ENCODE results near the gene FBXO5. TPM values are rescaled to one million over a fixed set of nuclear protein-coding genes. Genes with fewer than 3 reads are reported as not detected.

FBXO5 gene, protein sequence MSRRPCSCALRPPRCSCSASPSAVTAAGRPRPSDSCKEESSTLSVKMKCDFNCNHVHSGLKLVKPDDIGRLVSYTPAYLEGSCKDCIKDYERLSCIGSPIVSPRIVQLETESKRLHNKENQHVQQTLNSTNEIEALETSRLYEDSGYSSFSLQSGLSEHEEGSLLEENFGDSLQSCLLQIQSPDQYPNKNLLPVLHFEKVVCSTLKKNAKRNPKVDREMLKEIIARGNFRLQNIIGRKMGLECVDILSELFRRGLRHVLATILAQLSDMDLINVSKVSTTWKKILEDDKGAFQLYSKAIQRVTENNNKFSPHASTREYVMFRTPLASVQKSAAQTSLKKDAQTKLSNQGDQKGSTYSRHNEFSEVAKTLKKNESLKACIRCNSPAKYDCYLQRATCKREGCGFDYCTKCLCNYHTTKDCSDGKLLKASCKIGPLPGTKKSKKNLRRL
- 10 to 100 TPM; 31.5 to 32.9 TPM for total RNA-seq

DNA sequence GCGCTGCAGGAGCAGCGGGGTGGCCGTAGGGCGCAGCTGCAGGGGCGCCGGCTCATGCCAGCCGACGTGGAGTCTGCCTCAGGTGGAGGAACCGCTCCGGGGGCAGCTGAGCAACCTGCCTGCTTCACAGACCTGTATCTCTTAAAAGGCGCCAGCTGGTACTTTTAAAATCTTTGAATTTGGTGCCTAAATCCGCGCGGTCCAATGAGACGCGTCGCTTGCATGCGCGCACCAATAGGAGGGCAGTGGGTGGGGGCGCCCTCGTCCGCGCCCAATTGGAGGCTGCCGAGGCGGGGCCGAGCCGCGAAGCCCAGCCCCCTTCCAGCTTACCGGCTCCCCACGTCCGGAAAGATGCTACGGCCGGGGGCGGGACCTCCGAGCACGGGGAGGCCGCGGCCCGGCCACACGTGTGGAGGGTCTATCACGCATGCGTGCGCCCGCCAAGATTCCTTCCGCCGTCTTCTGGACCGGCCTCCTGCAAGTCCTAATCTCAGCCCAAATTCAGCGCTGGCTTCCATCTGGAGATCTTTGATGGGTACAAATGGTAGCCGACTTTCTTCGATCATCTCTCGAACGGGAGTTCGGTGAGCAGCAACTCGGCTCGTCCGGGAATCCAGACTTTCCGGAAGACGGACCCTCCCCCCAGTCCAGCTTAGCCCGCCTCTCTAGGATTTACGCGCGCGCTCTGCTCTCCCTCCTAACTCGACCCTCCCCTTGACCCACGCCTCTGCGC lies at the start of gene FBXO5:
TSS of gene FBXO5 (minus strand) at position 138 of the 733 bp plus-strand sequence. CDS start at position 56, 82 bp downstream.
- POLR2A ChIA-PET, result interaction anchor here (0.6 to 1.4 kb wide), 7 partner anchors 10 to 1267 kb away, joined by 3 to 6 read pairs (median 3); no protein-coding TSS in a partner anchor
- CTCF ChIA-PET, result interaction anchor here (1.0 to 1.1 kb wide), 2 partner anchors 10 to 12 kb away, joined by 3 read pairs; no protein-coding TSS in a partner anchor

DNA sequence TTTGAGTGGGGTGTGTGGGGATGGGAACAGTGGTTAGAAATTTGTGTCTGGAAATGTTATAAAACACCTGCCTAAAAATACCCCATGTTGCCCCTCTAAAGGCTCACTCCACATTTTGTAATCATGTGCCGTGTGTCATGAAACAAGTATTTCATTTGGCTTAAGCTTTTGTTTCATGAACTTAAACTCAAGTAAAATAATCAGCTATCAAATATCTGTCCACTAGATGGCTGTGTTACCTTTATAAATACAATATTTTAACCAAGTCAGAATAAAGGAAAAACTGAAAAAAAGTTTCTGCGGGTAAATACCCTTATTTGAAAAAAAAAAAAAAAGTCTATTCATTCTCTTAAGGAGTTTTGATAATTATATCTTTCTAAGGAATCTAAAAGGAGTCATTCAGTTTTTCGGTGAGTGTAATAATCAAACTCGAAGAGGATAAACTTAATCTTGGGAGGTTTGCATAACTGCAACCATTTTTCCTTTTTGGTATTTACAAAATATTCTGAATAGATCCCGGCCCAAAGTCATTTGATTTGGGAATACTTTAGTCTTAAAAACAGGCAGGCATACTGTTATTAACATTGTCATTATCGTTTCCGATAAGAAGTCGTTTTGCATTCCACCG lies 49.5 kb upstream of the FBXO5 start:
- POLR2A ChIA-PET, result no interaction called here
- CTCF ChIA-PET, result no interaction called here

DNA sequence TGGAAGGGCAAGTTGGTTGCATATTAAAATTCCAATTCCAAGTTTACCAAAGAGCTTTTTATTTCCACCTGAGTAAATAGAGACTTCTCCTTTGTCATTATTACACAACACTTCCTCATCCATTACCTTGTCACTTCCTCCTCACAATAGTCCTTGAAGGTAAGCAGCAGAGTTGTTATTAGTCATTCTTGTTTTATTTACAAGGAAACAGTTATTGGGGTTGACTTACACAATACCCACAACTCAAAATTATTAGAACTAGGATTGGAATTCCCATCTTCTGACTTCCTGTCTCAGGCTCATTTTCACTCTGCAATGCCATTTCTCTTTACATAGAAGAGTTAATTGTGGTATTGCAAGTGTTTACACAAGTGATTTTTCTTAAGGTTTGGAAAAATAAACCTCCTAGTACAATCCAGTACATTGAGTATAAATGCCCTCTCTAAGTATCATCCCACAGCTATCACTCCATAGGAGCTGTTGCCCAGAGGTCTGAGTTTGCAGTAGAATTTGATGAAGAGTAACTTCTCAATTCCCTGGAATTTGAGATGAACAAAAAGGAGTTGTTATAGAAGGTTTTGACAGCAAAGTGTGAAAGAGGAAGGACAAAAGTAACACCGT lies 48.6 kb upstream of the FBXO5 start:
- POLR2A ChIA-PET, result no interaction called here
- CTCF ChIA-PET, result no interaction called here

DNA sequence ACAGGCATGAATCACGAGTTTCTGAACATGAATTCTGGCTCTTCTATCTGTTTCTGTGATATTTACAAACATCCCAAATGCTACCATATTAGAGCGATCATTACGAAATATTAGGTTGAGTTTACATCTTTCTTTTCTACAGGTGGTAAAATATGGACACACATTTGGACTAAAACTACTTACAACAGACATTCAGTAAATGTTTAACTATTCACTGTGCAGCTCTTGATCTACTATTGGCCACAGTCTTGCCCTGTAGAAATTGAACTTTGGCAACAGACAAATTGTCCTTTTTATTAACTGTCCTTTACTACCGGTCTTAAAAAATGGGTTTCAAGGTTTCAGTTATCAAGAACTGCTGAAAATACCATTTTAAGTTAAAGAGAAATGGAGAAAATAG lies 46.1 kb upstream of the FBXO5 start:
- POLR2A ChIA-PET, result no interaction called here
- CTCF ChIA-PET, result no interaction called here

DNA sequence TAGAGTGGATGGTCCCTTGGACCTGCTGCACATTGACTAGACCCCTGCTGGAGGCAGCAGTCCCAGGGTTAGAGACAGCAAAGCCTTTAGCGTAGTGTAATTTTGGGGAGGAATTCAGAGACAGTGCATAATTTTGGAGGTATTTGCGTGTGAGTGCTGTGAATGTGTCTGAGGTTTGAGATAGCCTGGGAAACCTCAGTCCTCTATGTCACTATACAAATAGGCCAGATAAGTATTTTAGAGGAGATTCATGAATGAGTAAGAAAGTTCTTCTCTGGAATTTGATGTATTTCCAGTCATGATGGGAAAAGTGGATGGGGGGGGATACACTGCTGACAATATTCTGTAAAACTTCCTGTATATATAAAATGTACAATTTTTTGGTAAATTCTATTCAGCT lies 45.4 kb upstream of the FBXO5 start:
- ChIA-PET CTCF (no interaction called here), POLR2A (no interaction called here)

DNA sequence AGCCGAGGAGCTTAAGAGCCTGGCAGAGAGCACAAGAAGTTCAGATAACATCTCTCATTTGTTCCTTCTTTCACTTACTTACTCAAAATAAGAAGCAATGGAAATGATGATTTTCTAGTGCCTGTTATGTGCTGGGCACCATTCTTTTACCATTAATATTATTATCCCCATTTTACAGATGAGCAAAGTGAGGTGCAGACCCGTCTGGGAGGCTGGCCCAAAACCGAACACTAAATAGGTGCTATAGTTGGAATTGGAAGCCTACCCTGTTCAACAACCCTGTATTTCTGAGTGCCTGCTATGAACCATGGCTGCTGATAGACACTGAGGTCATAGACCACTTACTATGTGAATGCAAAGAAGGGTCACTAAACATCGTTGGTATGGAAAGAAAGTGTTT lies 44.6 kb upstream of the FBXO5 start:
- ChIA-PET CTCF (interaction anchor here (0.5 to 1.2 kb wide), 2 partner anchors 9 to 110 kb away, joined by 3 to 4 read pairs; no protein-coding TSS in a partner anchor), POLR2A (interaction anchor here (0.5 kb wide), 1 partner anchor 1208 kb away, joined by 9 read pairs; no protein-coding TSS in a partner anchor)

DNA sequence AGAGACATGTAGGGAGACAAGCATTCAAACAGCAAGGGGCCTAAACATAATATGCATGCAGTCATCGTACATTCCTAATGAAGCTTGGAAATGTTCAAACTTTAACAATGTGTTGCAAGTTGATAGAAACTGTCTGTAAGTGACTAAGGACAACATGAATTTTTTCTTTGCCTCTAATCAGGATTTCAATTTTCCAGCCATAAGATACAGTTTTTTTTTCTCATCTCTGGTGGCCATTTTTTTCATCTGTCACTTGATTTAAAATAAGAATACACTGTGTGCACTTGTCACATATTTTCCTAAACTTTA lies 41.8 kb upstream of the FBXO5 start:
- ChIA-PET CTCF (interaction anchor here (0.6 kb wide), 1 partner anchor 271 kb away, joined by 3 read pairs; no protein-coding TSS in a partner anchor), POLR2A (no interaction called here)

DNA sequence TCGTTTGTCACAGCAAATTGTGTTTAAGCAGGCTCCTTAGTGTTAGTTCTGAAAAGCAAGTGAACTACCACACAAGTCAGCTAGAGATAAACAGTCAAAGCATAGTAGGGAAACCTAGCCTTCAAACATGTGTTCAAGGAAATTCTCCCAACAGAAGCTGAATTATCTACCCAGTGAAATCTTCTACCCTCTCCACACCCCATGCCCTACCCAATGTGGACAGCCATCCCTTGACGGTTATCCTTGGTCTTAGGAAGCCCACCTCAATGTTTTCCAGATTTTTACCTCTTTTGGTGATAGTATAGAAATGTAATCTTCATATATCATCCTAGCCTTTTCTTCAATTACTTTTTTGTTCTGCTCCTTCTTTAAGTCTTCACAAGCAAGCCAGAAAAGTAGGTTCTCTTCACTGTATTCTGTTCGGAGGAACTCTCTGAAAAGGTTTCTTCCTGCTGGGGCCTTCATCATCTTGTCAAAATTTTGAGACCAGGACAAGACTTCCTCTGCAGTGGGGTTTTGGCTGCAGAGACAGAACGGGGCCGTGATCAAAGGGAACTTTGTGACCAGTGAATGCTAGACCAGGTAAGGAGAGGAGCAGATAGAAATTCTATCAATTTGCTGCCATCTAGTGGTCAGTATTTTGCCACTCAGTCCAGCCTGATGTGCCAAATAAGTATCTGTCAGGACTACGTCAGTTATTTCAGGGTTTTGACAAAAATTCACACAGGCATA lies 41.3 kb upstream of the FBXO5 start:
- ChIA-PET CTCF (interaction anchor here (0.6 kb wide), 1 partner anchor 270 kb away, joined by 3 read pairs; no protein-coding TSS in a partner anchor), POLR2A (no interaction called here)

DNA sequence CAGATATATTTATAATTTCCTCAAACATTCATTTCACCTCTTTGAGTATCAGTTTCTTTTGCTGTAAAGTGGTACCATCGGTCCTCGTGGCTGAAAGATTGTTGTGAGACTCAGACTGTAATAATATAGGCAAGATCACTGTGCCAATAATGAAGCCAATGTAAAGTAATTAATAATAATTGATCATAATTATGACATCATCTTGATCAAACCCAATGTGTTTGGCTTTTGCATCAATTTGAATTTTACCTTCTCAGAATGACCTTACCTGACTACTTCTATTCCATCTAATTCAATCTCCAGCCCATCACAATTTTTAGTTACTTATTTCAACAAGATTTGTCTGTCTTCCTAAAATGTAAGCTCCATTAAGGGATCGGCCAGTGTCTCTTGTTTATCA lies 35.5 kb upstream of the FBXO5 start:
- CTCF ChIA-PET, result no interaction called here
- POLR2A ChIA-PET, result no interaction called here

DNA sequence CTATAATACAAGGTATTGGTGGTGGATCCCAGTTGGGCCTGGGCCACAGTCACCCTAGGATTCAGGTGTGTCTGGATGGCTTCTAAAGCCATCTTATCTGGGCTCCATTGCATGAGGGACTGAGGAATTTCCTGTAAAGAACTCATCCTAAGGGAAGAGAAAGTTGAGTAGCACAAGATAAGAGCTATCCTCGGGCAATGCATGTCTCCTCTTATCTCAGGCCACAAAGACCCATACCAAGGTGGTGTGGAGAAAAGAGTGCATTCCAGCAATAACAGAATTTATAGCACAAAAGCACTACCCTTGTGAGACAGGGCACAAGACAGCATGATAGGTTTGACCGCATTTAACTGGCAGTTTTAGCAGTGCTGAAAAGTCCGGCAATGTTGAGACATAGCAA lies 34.0 kb upstream of the FBXO5 start:
- ChIA-PET CTCF (no interaction called here), POLR2A (no interaction called here)

DNA sequence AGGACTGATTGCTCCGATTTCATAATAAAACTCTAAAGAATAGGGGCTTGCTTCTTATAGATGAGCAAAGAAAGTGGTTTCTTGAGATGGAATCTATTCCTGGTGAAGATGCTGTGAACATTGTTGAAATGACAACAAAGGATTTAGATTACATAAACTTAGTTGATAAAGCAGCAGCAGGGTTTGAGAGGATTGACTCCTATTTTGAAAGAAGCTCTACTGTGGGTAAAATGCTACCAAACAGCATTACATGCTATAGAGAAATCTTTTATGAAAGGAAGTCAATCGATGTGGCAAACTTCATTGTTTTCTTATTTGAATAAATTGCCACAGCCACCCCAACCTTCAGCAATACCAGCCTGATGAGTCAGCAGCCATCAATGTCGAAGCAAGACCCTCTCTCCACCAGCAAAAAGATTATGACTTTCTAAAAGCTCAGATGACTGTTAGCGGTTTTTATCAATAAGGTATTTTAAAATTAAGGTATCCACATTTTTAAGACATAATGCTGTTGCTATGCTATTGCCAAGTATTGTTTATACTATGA lies 32.3 kb upstream of the FBXO5 start:
- POLR2A ChIA-PET, result no interaction called here
- CTCF ChIA-PET, result interaction anchor here (0.7 kb wide), 1 partner anchor 1012 kb away, joined by 3 read pairs; no protein-coding TSS in a partner anchor

DNA sequence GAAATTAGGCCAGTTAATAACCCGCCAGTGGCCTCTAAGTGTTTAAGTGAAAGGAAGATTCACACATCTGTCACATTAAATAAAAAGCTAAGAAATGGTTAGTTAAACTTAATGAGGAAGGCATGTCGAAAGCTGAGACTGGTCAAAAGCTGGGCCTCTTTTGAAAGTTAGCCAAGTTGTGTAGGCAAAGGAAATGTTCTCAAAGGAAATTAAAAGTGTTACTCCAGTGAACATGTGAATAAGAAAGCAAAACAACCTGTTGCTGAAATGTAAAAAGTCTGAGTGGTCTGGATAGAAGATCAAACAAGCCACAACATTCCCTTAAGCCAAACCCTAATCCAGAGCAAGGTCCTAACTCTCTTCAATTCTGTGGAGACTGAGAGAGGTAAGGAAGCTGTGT lies 30.6 kb upstream of the FBXO5 start:
- CTCF ChIA-PET, result no interaction called here
- POLR2A ChIA-PET, result no interaction called here

DNA sequence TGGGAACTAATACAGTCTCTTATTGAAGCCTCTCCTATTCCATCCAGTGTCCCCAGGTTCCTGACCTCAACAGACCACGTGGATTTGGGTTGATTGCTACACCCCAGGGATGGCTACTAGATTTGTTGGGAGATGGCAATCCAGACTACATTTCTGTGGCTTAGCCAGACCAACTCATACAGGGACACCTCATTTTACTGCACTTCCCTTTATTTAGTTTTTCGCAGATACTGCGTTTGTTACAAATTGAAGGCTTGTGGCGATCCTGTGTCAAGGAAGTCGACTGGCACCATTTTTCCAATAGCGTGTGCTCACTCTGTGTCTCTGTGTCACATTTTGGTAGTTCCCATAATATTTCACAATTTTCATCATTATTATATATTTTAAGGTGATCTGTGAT lies 30.0 kb upstream of the FBXO5 start:
- CTCF ChIA-PET, result no interaction called here
- POLR2A ChIA-PET, result no interaction called here

DNA sequence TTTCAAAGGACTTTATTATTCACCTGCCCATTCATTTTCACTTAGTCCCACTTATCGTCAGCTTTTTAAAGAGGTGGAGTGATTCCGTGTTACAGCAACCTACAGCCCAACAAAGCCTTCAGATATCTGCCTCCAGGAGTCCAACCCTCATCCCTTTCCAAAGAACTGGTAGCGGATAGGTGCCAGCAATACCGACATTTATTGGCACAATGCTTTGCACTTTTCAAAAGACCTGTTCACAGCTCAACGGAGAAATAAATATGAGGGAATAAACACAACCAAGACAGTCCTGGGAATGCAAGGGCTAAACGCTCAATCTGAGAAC lies 20.5 kb upstream of the FBXO5 start:
- ChIA-PET CTCF (no interaction called here), POLR2A (no interaction called here)

DNA sequence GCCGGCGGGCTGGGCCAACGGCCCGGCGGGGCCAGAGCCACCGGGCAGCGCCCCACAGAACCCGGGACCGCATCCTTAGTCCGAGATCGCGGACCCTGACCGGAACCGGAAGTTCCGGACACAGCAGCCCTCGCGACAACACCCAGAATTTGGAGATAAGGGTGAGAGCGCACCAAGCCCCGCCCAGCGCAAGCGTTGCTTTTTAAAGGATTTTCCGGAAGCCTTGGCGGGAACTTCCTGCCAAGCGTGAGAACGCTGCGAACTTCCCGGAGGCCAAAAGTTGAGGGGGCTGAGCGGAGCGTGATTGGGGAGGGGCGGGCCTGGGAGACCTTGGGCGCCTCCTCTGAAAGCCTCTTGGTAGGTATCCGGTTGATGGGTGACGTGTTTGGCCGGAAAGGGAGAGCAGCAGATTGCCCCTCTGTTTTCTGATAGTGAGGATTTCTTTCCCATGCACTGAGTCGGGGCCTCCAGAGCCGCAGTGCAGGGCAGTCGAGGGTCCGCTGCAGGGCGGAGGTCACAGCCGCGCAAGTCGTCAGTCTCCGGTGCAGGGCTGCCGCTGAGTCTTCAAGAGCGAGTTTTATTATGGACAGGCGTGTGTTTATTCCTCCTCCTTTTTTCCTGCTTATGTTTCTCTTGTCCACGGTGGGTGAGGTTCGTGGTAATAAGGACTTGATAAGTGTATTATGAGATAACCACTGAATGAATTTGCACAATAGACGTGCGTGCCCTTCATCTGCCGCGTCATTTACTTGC lies 19.9 kb upstream of the FBXO5 start, which contains the start of gene MTRF1L:
TSS of gene MTRF1L (minus strand) at position 97 of the 753 bp plus-strand sequence. CDS start at position 73, 24 bp downstream.
- ChIA-PET CTCF (interaction anchor here (2.2 kb wide), 1 partner anchor 17 kb away, joined by 7 read pairs; no protein-coding TSS in a partner anchor), POLR2A (no interaction called here)

DNA sequence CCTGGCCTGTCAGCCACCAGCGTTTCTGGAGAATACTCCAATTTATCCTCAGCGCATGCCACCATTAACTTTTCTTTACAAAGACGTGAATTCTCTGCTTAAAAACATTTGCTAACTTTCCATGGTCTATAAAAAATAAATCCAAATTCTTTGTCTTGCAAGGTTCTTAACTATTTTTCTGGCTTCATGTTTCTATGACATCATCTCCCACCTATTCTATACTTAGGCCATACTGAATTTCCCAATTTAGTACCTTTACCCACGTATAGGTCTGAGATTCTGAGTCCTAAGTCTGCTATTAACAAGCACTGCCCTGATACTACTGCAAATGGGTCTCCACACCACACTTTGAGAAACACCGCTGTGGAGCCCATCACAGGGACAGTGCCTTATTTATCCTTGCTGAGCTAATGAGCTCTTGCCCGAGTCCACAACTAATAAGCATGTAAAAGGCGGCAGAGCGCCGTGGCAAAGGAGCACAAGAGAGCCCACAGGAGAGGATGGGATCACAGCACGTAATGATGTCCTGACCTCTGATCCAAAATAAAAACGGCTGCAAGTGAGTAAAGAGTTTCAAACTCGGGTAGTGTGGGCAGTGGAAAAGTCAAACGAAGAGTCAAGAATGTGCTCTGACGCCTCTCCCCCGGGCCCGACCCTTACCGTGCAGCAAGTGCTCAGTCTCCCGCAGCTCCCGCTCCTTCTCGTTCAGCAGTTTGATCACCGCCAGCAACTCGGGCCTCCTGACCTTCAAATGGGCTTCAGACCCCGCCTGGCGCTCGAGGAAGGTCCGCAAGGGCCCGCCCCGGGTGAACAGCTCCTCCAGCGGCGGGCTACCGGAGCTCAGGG lies 19.1 kb upstream of the FBXO5 start:
- ChIA-PET POLR2A (interaction anchor here (0.6 kb wide), 1 partner anchor 19 kb away, joined by 3 read pairs; the partner anchor contains the start of gene FBXO5), CTCF (interaction anchor here (2.2 kb wide), 1 partner anchor 16 kb away, joined by 7 read pairs; no protein-coding TSS in a partner anchor)

DNA sequence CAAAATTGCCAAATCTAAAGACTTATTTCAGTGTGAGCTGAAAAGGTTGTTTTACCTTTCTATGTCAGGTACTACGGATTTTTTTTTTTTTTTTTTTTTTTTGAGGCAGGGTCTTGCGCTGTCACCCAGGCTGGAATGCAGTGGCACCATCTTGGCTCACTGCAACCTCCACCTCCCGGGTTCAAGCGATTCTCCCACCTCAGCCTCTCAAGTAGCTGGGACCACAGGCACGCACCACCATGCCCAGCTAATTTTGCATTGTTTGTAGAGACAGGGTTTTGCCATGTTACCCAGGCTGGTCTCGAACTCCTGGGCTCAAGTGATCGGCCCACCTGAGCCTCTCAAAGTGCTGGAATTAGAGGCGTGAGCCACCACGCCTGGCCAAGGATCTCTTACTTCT lies 17.9 kb upstream of the FBXO5 start:
- CTCF ChIA-PET, result interaction anchor here (0.7 to 2.2 kb wide), 3 partner anchors 11 to 53 kb away, joined by 3 to 7 read pairs (median 4); no protein-coding TSS in a partner anchor
- POLR2A ChIA-PET, result interaction anchor here (0.8 kb wide), 1 partner anchor 18 kb away, joined by 3 read pairs; the partner anchor contains the start of gene FBXO5
